GM21447 (cell line): ENCODE measurements around the gene PROSER2.

Experiments used
- ATAC-seq: cut with Tn5 transposase; IDR thresholded peaks from one replicate; pipeline ENCODE4 v1.9.1; 2021; ENCODE audit not compliant: unreplicated experiment

Gene PROSER2

DNA sequence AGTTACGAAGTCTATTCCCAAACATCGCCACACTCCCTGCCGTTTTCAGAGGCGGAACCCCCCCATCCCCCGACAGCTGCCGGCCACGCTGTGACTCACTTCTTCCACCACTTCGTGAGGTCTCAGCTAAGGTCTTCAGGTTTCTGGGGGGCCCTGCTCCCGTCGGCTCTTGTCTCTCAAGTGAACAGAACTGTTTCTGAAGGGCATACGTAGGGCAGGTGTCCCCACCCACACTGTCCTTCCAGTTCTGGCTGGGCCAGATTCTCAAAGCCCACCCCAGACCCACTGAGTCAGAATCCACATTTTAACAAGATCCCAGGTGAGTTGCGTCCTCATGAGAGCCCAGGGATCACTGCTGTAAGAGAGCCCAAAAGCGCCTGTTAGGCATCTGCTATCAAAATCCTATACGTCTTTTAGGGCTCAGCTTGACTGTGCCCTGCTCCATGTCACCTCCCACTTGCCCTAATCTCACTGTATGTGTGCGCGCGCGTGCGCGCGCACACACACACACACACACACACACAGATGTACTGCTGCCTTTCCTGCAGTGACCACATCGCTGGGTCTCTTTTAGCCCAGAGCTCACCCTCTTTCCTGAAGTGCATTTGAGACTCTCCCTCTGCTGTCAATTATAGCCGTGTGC lies 78.8 kb downstream of the PROSER2 start:
- ATAC-seq: no peak

DNA sequence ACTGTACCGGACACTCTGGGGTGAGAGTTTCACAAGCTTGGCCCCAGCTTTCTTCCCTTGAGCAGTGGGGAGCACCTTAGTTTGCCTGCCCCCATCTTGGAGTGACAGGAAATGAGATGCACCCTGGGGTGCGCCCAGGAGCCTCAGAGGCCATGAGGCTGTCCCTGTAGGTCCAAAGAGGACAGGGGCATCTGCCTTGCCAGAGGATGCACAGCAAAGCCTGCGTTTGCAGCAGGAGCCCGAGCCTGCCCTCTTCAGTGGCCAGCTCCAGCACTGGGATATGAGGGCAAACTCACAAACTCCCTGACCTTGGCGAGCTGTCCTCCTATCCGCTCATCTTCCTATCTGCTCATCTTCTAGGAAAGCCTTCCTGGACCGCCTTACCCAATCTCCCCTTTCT lies 79.5 kb downstream of the PROSER2 start:
- no peak for ATAC-seq

DNA sequence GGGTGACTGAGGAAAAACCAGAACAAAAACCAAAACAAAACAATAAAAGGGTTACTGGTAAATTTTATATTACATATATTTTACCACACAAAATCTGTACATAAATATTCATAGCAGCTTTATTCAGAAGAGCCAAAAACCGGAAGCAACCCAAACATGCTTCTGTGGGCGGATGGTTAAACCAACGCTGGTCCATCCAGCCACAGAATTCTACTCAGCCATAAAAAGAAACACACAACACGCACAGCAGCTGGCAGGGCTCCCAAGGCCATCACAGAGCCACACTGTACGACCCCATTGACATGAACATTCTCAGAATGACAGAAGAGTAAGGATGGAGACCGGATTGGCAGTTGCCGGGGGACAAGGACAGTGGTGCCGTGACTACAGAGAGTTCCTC lies 83.6 kb downstream of the PROSER2 start:
- ATAC-seq: no peak

DNA sequence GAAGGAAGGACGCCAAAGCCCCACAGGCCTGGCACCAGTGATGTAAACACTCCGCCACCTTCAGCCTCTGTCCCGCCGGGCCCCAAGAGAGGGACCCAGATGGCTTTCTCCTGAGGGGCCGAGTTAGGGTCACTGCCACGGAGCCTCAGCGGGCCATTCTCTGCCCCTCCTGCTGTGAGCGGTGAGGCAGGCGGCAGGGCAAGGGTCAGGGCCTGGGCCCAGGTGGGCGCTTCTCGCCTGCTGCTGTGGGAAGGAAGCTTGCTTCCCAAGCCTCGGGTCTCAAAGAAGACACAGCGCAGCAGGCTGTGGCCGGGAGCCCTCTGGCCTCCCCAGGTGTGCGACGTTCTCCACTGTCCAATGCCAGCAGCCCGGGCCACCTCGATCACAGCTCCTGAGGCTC lies 84.8 kb downstream of the PROSER2 start:
- no peak for ATAC-seq

DNA sequence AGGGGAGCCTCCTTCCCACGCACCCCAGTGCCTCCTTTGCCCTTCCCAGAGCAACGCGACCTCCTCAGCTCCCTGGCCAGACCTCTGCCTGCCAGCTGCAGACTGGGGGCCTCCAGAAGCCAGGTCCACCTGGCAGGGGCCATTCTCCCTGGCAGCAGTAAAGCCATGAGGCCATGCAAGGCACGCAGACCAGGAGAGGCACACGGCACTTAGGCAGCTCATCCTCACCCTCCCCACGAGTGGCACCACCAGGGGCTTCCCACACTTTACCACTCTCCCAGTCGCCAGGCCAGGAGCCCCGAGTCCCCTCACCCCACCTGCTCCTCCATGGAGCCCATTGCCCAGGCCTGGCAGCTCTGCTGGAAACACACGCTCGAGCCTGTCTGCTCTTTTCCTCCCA lies 85.4 kb downstream of the PROSER2 start:
- no peak for ATAC-seq

DNA sequence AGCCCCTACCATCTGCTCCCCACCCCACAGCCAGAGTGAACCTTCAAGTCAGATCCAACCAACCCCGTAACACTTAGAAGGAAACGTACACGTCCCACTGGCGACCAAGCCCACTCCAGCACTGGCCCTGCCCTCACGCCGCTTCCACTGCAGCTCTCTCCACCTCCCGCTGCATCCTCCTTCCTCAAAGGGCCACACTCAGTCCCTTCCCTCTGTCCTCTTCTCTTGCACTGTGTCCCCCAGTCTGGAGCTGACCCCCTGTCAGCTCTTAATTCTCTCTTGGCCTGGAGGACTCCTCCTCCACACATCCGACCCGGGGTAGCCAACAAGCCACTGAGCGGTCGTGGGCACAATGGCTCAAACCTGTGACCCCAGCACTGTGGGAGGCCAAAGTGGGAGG lies 85.8 kb downstream of the PROSER2 start:
- no peak for ATAC-seq

DNA sequence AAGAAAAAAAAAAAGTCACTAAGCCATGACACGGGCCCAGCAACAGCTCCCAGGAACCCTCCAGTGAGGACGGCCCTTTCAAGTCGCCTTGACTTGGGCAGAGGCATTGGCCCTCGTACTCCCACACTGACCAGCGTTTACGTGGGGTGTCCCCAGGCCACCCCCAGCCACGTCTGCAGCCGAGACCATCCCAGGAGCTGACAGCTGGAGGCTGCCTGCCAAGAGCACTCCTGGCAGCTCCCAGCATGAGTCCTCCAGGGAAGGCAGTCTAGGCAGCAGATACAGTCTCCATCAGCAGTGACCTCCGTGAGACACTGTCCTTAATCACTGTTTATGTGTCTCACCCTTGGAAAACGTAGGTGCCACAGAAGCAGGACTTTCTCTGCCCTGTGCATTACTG lies 86.5 kb downstream of the PROSER2 start:
- no peak for ATAC-seq

DNA sequence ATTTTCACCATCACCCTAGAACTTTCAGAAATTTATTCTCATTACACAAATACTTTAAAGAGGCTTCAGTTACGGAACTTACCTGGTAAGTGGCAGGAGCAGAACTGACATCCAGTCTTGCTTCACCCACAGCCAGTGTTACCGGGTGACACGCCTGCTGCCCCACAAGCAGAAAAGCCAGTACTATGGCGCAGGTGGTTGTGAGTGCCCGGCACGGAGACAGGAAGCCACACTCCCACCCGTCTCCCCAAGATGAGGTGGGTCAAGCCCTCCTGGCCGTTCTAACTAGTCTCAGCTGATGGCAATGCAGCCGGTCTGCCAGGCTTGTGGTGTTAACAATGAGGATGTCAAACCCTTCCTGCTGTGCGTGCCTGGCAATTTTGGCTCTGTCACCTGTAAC lies 86.9 kb downstream of the PROSER2 start:
- ATAC-seq: no peak

DNA sequence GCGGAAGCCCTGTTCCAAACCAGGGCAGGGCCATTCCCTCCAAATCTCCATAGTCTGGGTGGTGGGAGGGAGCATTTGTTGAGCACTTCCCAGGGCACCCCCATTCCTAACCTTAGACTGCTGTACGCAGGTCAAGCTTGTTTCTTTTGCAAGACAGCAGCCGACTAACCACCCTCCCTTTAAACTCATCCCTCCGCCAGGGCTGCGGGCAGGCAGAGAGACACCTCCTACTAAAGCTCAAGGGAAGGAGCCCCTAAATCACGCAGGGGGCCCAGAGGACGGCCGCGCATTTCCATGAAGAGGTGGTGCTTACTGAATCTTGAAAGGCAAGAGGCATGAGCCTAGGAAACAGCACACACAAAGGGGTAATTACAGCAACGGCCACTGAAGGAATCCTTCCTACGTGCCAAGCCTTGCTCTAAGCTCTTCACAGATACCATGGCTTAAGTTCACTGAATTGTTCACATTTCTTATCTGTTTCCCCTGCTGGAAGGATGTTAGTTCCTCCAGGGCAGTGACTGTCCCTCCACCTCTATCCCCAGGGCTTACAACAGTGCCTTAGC lies 90.0 kb downstream of the PROSER2 start:
- ATAC-seq: no peak

DNA sequence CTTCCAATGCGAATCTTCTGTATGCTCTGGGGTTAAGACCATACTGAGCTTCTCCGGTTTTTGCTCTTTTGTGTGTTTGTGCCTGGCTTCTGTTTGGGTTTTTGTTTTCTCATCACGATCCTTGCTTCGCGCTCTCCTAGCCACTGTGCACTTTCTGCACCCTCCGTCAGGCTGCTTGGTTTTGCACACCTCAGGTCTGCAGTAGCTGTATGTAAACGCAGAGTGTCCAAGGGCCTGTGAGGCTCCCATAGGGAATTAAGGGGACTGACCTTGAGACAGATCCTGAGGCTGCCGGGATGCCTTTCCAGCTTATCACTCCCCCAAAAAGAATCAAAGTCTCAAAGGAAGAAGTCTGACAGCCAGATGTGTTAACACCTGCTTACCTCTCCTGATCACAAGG lies 95.2 kb downstream of the PROSER2 start:
- no peak for ATAC-seq

DNA sequence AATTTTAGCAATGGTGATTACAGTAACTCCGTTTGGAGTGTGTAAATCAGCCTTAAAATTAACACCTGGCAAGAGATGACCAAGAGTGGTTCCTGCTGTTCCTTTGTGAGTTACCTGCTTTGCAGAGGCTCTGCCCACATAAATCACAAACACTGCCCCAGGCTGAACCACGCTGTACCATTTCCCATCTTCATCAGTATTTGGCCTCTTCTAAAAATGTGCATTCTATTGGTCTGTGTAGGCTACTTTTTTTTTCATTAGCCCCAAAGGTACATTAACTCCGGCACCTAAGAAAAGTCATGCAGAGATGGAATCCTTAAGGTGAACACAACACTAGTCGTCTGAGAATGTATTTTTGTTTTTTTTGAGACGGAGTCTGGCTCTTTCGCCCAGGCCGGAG lies 96.1 kb downstream of the PROSER2 start:
- no peak for ATAC-seq
